SK-MEL-5 (cell line): ENCODE measurements around the gene CABLES2. TPM values are rescaled to one million over a fixed set of nuclear protein-coding genes. Genes with fewer than 3 reads are reported as not detected.
A peak's percentile ranks its signal among the peaks of the same experiment; 100 is the strongest.

Experiments
- DNase-seq: peaks from one replicate; pipeline ENCODE4 v3.0.0-alpha.2; 2016; ENCODE audit warnings: low read depth, low spot score
- in situ Hi-C: cut with HindIII; loops from 2 replicates; pipeline ENCODE4 v1.10.0; 2016; ENCODE audit warnings: low sequenced_read_pairs, high pct_unique_total_duplicates, low pct_unique_long_range_greater_than_20kb
- polyA plus RNA-seq, 2 experiments: library from polyadenylated mRNA; depleted of rRNA; stranded (reverse); fragments of >200 nt; gene quantifications; 2 replicates each; pipeline ENCODE4 v1.2.3, GENCODE V29; 2015
- total RNA-seq: library from RNA; depleted of rRNA; stranded (reverse); fragments of >200 nt; shearing (Covaris generic); gene quantifications from 2 replicates; pipeline ENCODE4 v1.2.3, GENCODE V29; 2014; rRNA removed

The CABLES2 gene, protein sequence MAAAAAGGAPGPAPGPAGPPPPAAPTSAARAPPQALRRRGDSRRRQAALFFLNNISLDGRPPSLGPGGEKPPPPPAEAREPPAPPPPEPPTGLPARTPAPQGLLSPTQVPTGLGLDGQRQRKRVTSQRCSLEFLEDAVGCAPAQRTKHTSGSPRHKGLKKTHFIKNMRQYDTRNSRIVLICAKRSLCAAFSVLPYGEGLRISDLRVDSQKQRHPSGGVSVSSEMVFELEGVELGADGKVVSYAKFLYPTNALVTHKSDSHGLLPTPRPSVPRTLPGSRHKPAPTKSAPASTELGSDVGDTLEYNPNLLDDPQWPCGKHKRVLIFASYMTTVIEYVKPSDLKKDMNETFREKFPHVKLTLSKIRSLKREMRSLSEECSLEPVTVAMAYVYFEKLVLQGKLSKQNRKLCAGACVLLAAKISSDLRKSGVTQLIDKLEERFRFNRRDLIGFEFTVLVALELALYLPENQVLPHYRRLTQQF
- 2.9 TPM in 2 replicates for total RNA-seq
- polyA plus RNA-seq (2015; cell fraction: cytosol; rRNA removed), result 6.1 and 9.5 TPM in 2 replicates
- 8.1 and 8.6 TPM in 2 replicates for polyA plus RNA-seq (2015; cell fraction: nucleus; rRNA removed)

DNA sequence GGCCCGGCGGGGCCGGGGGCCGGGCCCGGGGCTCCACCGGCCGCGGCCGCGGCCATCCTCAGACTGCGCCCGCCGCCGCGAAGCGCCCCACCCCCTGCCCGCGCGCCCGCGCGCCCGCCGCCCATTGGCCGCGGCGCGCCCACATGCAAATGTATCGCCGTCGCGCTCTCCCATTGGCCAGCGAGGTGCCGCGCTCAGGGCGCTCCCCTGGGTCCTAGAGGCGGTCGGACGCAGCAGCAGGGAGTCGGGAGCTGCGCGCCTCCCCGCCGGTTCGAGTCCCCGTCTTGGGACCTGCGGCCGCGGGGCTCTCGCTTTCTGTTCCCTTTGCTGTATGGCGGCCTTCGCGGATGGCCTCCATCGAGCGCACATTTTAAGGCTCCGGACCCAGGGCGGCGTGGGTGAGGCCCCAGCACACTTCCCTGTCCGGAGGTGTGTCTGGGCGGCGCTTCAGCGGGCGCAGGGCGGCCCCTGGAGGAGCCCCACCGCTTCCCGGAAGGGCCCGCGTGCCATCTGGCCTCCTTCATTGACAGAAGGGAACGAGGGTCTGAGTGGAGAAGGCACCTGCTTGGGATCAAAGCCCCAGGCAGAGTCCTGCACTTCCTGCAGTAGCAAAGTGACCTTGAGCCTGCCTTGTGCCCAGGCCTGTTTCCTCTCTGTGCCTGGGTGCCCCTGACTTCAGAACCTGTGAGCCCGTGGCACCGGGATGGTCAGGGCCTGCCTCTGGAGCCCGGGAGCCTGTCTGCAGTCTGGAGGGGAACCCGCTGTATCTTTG, at the start of gene CABLES2:
Gene CABLES2, minus strand, starts transcription at position 65 of the 772 bp plus-strand sequence. Its CDS starts 9 bp downstream, at position 56.
- in situ Hi-C loops, result no loop called here
- DNase-seq, result peak; percentile 94

- DNase-seq, result no peak
- in situ Hi-C loops, result no loop called here
Observed at GRCh38 chr20:62455929-62456328, 48.8 kb upstream of the CABLES2 start.

- DNase-seq, result no peak
- in situ Hi-C loops, result no loop called here
Observed at GRCh38 chr20:62454904-62455636, 48.0 kb upstream of the CABLES2 start.

GRCh38 chr20:62453186-62453808, 46.2 kb upstream of the CABLES2 start:
- DNase-seq, result no peak
- in situ Hi-C loops, result no loop called here

DNA sequence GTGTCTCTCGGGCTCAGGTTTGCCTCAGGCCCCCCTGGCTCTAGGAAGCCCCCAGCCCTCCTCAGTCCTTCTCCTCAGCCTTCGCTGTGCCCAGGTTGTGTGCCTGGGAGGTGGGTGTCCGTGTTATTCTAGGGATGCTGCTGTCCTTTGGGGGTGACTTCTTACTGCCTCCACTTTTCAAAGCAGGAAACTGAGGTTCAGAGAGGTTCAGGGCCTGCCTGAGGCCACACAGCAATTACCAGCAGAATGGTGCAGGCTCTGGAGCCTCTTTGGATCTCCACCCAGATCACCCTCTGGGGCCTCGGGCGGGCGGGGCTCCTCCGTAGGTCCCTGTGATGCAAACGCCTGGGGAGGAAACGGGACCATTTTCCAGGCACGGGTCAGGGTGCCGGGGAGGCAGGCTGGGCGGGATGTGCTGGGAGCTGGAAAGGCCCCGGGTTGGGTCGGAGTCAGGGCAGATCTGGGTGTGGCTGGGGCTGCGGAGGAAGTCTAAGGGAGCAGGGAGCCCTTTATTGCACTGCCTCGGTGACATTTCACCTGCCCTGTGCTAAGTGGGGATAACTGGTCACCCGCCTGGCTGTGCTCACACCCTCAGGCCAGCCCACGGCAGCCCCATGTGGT, 45.5 kb upstream of the CABLES2 start:
- no peak for DNase-seq

DNA sequence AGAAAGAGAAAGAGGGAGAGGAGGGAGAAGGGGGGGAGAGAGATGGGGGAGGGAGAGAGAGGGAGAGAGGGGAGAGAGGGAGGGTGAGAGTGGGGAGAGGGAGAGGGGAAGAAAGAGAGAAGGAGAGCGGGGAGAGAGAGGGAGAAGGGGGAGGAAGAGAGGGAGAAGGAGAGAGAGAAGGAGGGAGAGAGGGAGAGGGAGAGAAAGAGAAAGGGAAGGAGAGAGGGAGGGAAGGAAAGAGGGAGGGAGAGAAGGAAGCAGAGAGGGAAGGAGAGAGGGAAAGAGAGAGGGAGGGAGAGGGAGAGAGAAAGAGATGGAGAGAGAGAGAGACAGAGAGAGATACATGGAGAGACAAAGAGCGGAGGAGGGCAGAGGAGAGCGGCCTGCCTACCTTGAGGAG, 44.9 kb upstream of the CABLES2 start:
- in situ Hi-C loops, result no loop called here

More for the DNA sequence above, 45.5 kb upstream of the CABLES2 start:
- in situ Hi-C loops, result no loop called here

DNA sequence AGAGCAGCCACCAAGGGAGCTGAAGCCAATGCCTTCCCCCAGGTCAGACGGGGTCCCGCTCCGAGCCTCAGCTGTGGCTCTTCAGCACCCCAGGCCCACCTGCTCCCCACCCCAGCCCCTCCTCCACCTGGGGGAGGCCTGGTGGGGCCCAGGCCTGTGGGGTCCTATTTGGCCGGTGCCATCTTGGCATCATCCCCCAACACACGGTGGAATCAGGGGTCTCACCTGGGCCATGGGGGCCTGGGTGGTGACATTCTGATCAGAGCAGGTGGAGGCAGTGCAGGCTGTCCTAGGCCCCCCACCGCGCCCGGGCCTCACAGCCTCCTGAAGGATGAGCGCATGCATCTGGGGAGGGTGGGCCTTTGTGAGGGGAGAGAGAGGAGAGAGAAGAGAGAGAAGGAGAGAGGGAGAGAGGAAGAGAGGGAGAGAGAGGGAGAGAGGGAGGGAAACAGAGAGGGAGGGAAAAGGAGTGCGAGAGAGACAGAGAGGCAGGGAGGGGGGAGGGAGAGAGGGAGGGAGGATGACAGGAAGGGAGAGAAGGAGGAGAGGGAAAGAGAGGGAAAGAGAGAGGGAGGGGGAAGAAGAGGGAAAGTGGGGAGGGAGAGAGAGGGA, 44.2 kb upstream of the CABLES2 start:
- in situ Hi-C loops, result no loop called here
- no peak for DNase-seq

More for the DNA sequence above, 44.9 kb upstream of the CABLES2 start:
- no peak for DNase-seq

- peak; percentile 48 for DNase-seq
- in situ Hi-C loops, result no loop called here
Observed at GRCh38 chr20:62449951-62450691, 43.0 kb upstream of the CABLES2 start.

- in situ Hi-C loops, result no loop called here
- DNase-seq, result no peak
Observed at GRCh38 chr20:62448788-62449187, 41.7 kb upstream of the CABLES2 start.

- no peak for DNase-seq
- in situ Hi-C loops, result no loop called here
Observed at GRCh38 chr20:62448038-62448437, 41.0 kb upstream of the CABLES2 start.

GRCh38 chr20:62446888-62447869, 40.1 kb upstream of the CABLES2 start:
- in situ Hi-C loops, result no loop called here
- DNase-seq, result no peak

DNA sequence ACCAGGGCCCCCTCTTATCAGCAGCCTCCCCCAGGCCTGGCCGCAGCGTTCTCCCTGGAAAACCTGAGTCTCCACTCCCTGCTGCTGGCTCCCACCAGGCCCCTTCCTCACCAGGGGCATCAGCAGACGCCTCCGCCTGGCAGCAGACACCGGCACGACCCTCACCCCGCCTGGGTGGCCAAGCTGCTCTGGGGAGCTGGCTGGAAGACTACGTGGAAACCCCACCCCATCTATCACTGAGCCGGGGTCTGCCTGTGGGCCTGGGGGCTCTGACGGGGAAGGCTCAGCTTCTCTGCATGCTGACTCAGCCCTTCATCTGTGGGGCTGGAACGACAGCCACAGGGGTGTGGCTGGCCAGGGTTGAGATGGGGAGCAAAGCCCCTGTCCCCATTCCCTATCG, 39.4 kb upstream of the CABLES2 start:
- DNase-seq, result no peak
- in situ Hi-C loops, result no loop called here

DNA sequence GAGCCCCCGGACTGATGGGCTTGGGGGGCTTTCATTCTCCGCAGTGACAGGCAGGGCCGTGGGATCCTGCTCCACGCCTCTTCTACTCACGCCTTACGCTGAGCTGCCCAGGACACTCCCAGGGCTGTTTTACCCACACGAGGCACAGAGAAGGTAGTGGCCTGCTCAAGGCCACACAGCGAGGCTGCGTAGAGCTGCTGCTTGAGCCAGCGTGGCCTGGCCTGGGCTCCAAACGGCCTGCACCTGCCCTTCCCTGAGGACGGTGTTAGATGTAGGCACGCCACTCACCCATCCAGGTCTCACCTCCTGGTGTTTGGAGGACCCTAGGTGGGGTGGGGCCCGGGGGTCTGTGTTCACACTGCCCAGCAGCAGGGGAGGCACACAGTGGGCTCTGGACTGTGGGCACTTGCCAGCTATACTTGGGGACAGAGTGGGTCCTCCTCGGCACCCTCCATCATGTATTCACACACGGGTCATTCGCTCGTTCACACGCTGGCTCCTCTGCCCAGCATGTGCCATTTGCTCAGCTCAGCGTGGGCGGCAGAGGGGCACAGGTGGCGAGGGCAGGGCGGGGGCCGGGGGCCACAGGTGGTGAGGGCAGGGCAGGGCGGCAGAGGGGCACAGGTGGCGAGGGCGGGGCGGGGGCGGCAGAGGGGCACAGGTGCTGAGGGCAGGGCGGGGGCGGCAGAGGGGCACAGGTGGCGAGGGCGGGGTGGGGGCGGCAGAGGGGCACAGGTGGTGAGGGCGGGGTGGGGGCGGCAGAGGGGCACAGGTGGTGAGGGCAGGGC, 38.7 kb upstream of the CABLES2 start:
- in situ Hi-C loops, result no loop called here
- DNase-seq, result no peak

GRCh38 chr20:62444286-62444685, 37.2 kb upstream of the CABLES2 start:
- in situ Hi-C loops, result no loop called here
- no peak for DNase-seq
